HEK293T (cell line): ENCODE measurements around the gene SRPK3.

Experiments
- CTCF ChIA-PET: fragments of 350-600 bp; formaldehyde crosslinking; extraction: SDS; loops from one replicate; lab custom pipeline; 2021; ENCODE audit warnings: antibody characterized with exemption, inconsistent platforms; lab: Yijun Ruan, JAX
- POLR2A ChIA-PET: fragments of 350-600 bp; formaldehyde crosslinking; extraction: SDS; loops from one replicate; lab custom pipeline; 2020; ENCODE audit warnings: antibody characterized with exemption, inconsistent platforms; lab: Yijun Ruan, JAX
- DNase-seq: peaks from one replicate; pipeline ENCODE4 v3.0.0; 2012; ENCODE audit warnings: mixed read lengths; ENCODE audit errors: extremely low spot score
- ARNT ChIP-seq: fragments of 450-650 bp; IDR thresholded peaks from 2 replicates; pipeline ENCODE4 v1.6.1; 2017; ENCODE audit warnings: mild to moderate bottlenecking
- BHLHE40 ChIP-seq: fragments of 450-650 bp; IDR thresholded peaks from 2 replicates; pipeline ENCODE4 v1.6.1; 2016; ENCODE audit warnings: mild to moderate bottlenecking, moderate library complexity, borderline replicate concordance
- CTBP1 ChIP-seq: fragments of 450-650 bp; IDR thresholded peaks from 2 replicates; pipeline ENCODE4 v1.6.1; 2016; ENCODE audit warnings: borderline replicate concordance
- ELF4 ChIP-seq: fragments of 450-650 bp; IDR thresholded peaks from 2 replicates; pipeline ENCODE4 v1.6.1; 2017; ENCODE audit warnings: antibody characterized with exemption
- FOXA1 ChIP-seq: fragments of 450-650 bp; IDR thresholded peaks from 2 replicates; pipeline ENCODE4 v1.6.1; 2016; ENCODE audit warnings: mild to moderate bottlenecking
- FOXK2 ChIP-seq: fragments of 450-650 bp; IDR thresholded peaks from 2 replicates; pipeline ENCODE4 v1.6.1; 2016; ENCODE audit warnings: mild to moderate bottlenecking
- FOXM1 ChIP-seq: fragments of 450-650 bp; IDR thresholded peaks from 2 replicates; pipeline ENCODE4 v1.6.1; 2017; ENCODE audit warnings: mild to moderate bottlenecking, borderline replicate concordance
- HDGF ChIP-seq: fragments of 450-650 bp; IDR thresholded peaks from 2 replicates; pipeline ENCODE4 v1.6.1; 2017; ENCODE audit warnings: antibody characterized with exemption, borderline replicate concordance
- L3MBTL2 ChIP-seq: fragments of 450-650 bp; conservative IDR thresholded peaks from 2 replicates; pipeline ENCODE4 v1.6.1; 2016; ENCODE audit warnings: mild to moderate bottlenecking
- LEF1 ChIP-seq: fragments of 450-650 bp; IDR thresholded peaks from 2 replicates; pipeline ENCODE4 v1.6.1; 2017; ENCODE audit warnings: mild to moderate bottlenecking, borderline replicate concordance
- NFRKB ChIP-seq: fragments of 450-650 bp; IDR thresholded peaks from 2 replicates; pipeline ENCODE4 v1.6.1; 2016; ENCODE audit warnings: mild to moderate bottlenecking, moderate library complexity
- PKNOX1 ChIP-seq: fragments of 450-650 bp; IDR thresholded peaks from 2 replicates; pipeline ENCODE4 v1.6.1; 2016
- SP1 ChIP-seq: fragments of 450-650 bp; IDR thresholded peaks from 2 replicates; pipeline ENCODE4 v1.6.1; 2017
- SUZ12 ChIP-seq: fragments of 450-650 bp; IDR thresholded peaks from 2 replicates; pipeline ENCODE4 v1.6.1; 2016; ENCODE audit warnings: mild to moderate bottlenecking
- TARDBP ChIP-seq: fragments of 450-650 bp; IDR thresholded peaks from 2 replicates; pipeline ENCODE4 v1.6.1; 2016
- ZNF384 ChIP-seq: fragments of 450-650 bp; IDR thresholded peaks from 2 replicates; pipeline ENCODE4 v1.6.1; 2016

The SRPK3 gene

GRCh38 chrX:153794018-153794896 is 13.4 kb downstream of the SRPK3 start, which contains the start of the genes IDH3G and SSR4:
IDH3G (minus strand) TSS chrX:153794375; CDS start chrX:153794326, 49 bp downstream.
SSR4 (plus strand) TSS chrX:153794668; CDS start chrX:153794688, 20 bp downstream.
- peak; percentile 99 for DNase-seq
- ChIA-PET CTCF (interaction anchor here (0.9 kb wide), 1 partner anchor 12 kb away, joined by 3 read pairs; no protein-coding TSS in a partner anchor), POLR2A (interaction anchor here (0.5 to 1.7 kb wide), 17 partner anchors 9 to 853 kb away, joined by 3 to 11 read pairs (median 3); partner anchors contain the start of genes ARHGAP4 and SRPK3)
- TF ChIP-seq FOXM1 (peak; percentile 96; the same call in 1 of the 2 replicates), PKNOX1 (peak; percentile 99), NFRKB (no peak), ZNF384 (no peak), L3MBTL2 (peak; percentile 97)

- POLR2A ChIA-PET, result interaction anchor here (0.5 to 1.7 kb wide), 13 partner anchors 11 to 854 kb away, joined by 3 to 11 read pairs (median 4); partner anchors contain the start of gene ARHGAP4
- TF ChIP-seq SUZ12 (no peak), FOXK2 (no peak), NFRKB (no peak), LEF1 (no peak), TARDBP (no peak), L3MBTL2 (no peak), SP1 (no peak), ZNF384 (no peak), PKNOX1 (no peak)
- CTCF ChIA-PET, result no interaction called here
- peak; percentile 23 for DNase-seq
Observed at GRCh38 chrX:153794897-153795816, 14.3 kb downstream of the SRPK3 start.

GRCh38 chrX:153797415-153798015 is 16.7 kb downstream of the SRPK3 start:
- ChIA-PET CTCF (no interaction called here), POLR2A (no interaction called here)
- no peak for DNase-seq
- no peak for TF ChIP-seq CTBP1
- no peak for TF ChIP-seq SUZ12
- TF ChIP-seq FOXM1, result no peak
- TF ChIP-seq BHLHE40, result no peak
- TF ChIP-seq ZNF384, result no peak
- no peak for TF ChIP-seq FOXA1
- TF ChIP-seq HDGF, result no peak
- no peak for TF ChIP-seq SP1
- no peak for TF ChIP-seq ARNT

GRCh38 chrX:153799326-153799725 is 18.5 kb downstream of the SRPK3 start:
- no peak for DNase-seq
- ChIA-PET POLR2A (no interaction called here), CTCF (no interaction called here)
- no peak for TF ChIP-seq ZNF384
- no peak for TF ChIP-seq CTBP1
- TF ChIP-seq L3MBTL2, result no peak
- TF ChIP-seq TARDBP, result no peak
- no peak for TF ChIP-seq SP1
- no peak for TF ChIP-seq SUZ12
- TF ChIP-seq FOXM1, result no peak
- no peak for TF ChIP-seq FOXK2
- TF ChIP-seq HDGF, result no peak
- no peak for TF ChIP-seq ELF4
- TF ChIP-seq LEF1, result no peak
- TF ChIP-seq ARNT, result no peak
- TF ChIP-seq BHLHE40, result no peak

- TF ChIP-seq TARDBP (no peak), FOXM1 (no peak), ARNT (no peak), BHLHE40 (no peak), ZNF384 (no peak), NFRKB (no peak), SP1 (no peak), PKNOX1 (no peak), SUZ12 (no peak), FOXA1 (no peak), FOXK2 (no peak), CTBP1 (no peak)
- ChIA-PET CTCF (no interaction called here), POLR2A (no interaction called here)
- no peak for DNase-seq
Observed at GRCh38 chrX:153800177-153800722, 19.4 kb downstream of the SRPK3 start.
